ENCODE results near the gene TRAPPC2L. TPM values are rescaled to one million over a fixed set of nuclear protein-coding genes. Genes with fewer than 3 reads are reported as not detected.

TRAPPC2L gene
- total RNA-seq, 6 experiments from 2014 or later: 58.0 to 75.9 (median 65.6) TPM

GRCh38 chr16:88896238-88897070 lies 39.5 kb downstream of the TRAPPC2L start:
- Mint-ChIP-seq H3K27ac (no peak overlapping the region), H3K36me3 (ENCODE audit: low read depth) (no peaks in the 10 kb centered on the region), H3K4me3 (no peak overlapping the region), H3K27me3 (ENCODE audit: insufficient read depth) (peaks cover 13% of the 10 kb centered on the region), H3K9me3 (no peaks in the 10 kb centered on the region; the same call in 1 of the 2 replicates), H3K4me1 (ENCODE audit: low read depth) (no peaks in the 10 kb centered on the region)
- no peak for TF ChIP-seq CTCF (IDR thresholded peaks at IDR 0.05)
- no peak for DNase-seq

- H3K9me3 Mint-ChIP-seq: no peaks in the 10 kb centered on the region
- no peak for DNase-seq
- H3K27me3 Mint-ChIP-seq (ENCODE audit: insufficient read depth): peaks cover 16% of the 10 kb centered on the region
- no peak for TF ChIP-seq CTCF (IDR thresholded peaks at IDR 0.05)
- no peaks in the 10 kb centered on the region for H3K4me1 Mint-ChIP-seq (ENCODE audit: low read depth)
- H3K27ac Mint-ChIP-seq: no peak overlapping the region
- H3K4me3 Mint-ChIP-seq: no peak overlapping the region
- H3K36me3 Mint-ChIP-seq (ENCODE audit: low read depth): no peaks in the 10 kb centered on the region
Measured at GRCh38 chr16:88897696-88898425, 40.9 kb downstream of the TRAPPC2L start.

- Mint-ChIP-seq H3K36me3 (ENCODE audit: low read depth) (no peaks in the 10 kb centered on the region), H3K27me3 (ENCODE audit: insufficient read depth) (peaks cover 12% of the 10 kb centered on the region), H3K9me3 (no peaks in the 10 kb centered on the region), H3K27ac (no peak overlapping the region), H3K4me3 (no peak overlapping the region), H3K4me1 (ENCODE audit: low read depth) (no peaks in the 10 kb centered on the region)
- DNase-seq: no peak
- TF ChIP-seq CTCF (IDR thresholded peaks at IDR 0.05): no peak
Measured at GRCh38 chr16:88899901-88900661, 43.2 kb downstream of the TRAPPC2L start.

- DNase-seq: no peak
- Mint-ChIP-seq H3K27ac (no peak overlapping the region), H3K27me3 (ENCODE audit: insufficient read depth) (peaks cover 8% of the 10 kb centered on the region; the same call in 1 of the 2 replicates), H3K4me3 (no peak overlapping the region), H3K4me1 (ENCODE audit: low read depth) (no peaks in the 10 kb centered on the region), H3K36me3 (ENCODE audit: low read depth) (no peaks in the 10 kb centered on the region), H3K9me3 (no peaks in the 10 kb centered on the region)
- no peak for TF ChIP-seq CTCF (IDR thresholded peaks at IDR 0.05)
Measured at GRCh38 chr16:88900662-88901052, 43.7 kb downstream of the TRAPPC2L start.

- DNase-seq: no peak
- Mint-ChIP-seq H3K36me3 (ENCODE audit: low read depth) (no peaks in the 10 kb centered on the region), H3K4me1 (ENCODE audit: low read depth) (no peaks in the 10 kb centered on the region), H3K27ac (no peak overlapping the region), H3K4me3 (no peak overlapping the region), H3K9me3 (no peaks in the 10 kb centered on the region), H3K27me3 (ENCODE audit: insufficient read depth) (peaks cover 8% of the 10 kb centered on the region; the same call in 1 of the 2 replicates)
- no peak for TF ChIP-seq CTCF (IDR thresholded peaks at IDR 0.05)
Measured at GRCh38 chr16:88901718-88902337, 44.9 kb downstream of the TRAPPC2L start.
